ENCODE data around the gene ADPRHL1.

Gene ADPRHL1

DNA sequence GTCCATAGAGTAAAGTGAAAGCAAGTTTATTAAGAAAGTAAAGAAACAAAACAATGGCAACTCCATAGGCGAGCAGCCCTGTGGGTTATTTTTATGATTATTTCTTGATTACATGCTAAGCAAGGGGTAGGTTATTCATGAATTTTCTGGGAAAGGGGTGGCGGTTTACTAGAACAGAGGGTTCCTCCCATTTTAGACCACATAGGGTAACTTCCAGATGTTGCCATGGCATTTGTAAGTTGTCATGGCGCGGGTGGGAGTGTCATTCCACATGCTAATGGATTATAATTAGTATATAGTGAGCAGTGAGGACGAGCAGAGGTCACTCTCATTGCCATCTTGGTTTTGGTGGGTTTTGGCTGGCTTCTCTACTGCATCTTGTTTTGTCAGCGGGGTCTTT lies 45.6 kb upstream of the ADPRHL1 start:
- no peak overlapping the region for H3K27ac ChIP-seq (ENCODE audit: poor library complexity, severe bottlenecking)

GRCh38 chr13:113497217-113497616 lies 43.9 kb upstream of the ADPRHL1 start:
- no peak for ATAC-seq (ENCODE audit: low read depth)
- Histone ChIP-seq H3K4me1 (ENCODE audit: insufficient read depth, poor library complexity, severe bottlenecking) (peaks cover 34% of the 10 kb centered on the region), H3K27me3 (ENCODE audit: insufficient read depth, poor library complexity, severe bottlenecking) (no peaks in the 10 kb centered on the region), H3K9me3 (ENCODE audit: severe bottlenecking) (no peaks in the 10 kb centered on the region), H3K4me3 (ENCODE audit: severe bottlenecking) (no peak overlapping the region), H3K27ac (ENCODE audit: poor library complexity, severe bottlenecking) (no peak overlapping the region), H3K36me3 (ENCODE audit: low read depth) (peaks cover 92% of the 10 kb centered on the region)
- no peak for DNase-seq (ENCODE audit: low spot score)
- no peak for TF ChIP-seq CTCF (IDR thresholded peaks at IDR 0.05; ENCODE audit: poor library complexity, severe bottlenecking)

More for the DNA sequence above, 45.6 kb upstream of the ADPRHL1 start:
- TF ChIP-seq CTCF (IDR thresholded peaks at IDR 0.05; ENCODE audit: poor library complexity, severe bottlenecking), result no peak
- no peak for DNase-seq (ENCODE audit: low spot score)
- Histone ChIP-seq H3K27me3 (ENCODE audit: insufficient read depth, poor library complexity, severe bottlenecking) (no peaks in the 10 kb centered on the region), H3K9me3 (ENCODE audit: severe bottlenecking) (no peaks in the 10 kb centered on the region), H3K4me1 (ENCODE audit: insufficient read depth, poor library complexity, severe bottlenecking) (peaks cover 19% of the 10 kb centered on the region), H3K4me3 (ENCODE audit: severe bottlenecking) (no peak overlapping the region), H3K36me3 (ENCODE audit: low read depth) (peaks cover 97% of the 10 kb centered on the region)
- ATAC-seq (ENCODE audit: low read depth), result no peak

DNA sequence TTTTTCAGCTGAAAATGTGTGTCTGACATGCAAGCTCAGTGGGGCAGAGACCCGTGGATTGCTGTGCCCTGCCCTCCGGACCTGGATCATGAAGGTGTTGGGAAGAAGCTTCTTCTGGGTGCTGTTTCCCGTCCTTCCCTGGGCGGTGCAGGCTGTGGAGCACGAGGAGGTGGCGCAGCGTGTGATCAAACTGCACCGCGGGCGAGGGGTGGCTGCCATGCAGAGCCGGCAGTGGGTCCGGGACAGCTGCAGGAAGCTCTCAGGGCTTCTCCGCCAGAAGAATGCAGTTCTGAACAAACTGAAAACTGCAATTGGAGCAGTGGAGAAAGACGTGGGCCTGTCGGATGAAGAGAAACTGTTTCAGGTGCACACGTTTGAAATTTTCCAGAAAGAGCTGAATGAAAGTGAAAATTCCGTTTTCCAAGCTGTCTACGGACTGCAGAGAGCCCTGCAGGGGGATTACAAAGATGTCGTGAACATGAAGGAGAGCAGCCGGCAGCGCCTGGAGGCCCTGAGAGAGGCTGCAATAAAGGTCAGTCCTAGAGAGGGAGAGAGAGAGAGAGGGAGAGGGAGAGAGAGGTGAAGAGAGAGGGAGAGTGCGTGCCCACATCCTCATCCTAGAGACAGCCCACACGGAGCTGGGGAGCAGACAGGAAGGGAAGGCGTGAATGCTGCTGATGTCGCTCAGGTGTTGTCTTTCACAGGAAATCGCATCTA lies 42.4 kb upstream of the ADPRHL1 start:
- H3K36me3 ChIP-seq (ENCODE audit: low read depth), result peaks cover 79% of the 10 kb centered on the region

DNA sequence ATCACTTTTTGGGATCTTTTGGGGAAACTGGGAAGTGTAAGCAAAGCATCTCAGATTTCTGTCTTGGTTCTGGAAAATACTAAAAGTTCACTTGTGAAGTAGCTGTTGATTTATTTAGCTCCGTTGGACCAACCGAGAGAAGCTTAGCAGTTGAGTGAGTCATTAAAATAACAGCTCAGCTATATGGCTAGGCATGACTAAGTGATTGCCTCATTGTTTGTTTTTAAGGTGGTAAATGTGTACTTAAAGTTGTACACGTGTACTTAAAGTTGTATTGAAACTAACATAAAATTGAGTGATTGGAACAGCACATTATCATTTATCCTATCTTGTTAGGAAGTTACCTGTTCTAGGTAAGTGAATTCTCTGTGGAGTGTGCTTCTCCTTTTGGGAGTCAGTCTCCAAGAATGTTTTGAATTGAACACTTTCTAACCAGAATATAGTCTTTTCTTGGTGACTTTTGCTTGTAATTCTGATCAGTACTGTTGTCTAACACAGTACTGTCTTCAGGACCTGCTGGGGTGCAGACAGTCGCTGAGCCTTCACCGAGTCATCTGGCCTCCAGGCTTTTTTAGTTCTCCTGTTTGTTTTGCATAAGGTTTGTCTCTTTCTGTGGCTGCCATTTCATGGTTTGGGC lies 40.1 kb upstream of the ADPRHL1 start:
- H3K4me1 ChIP-seq (ENCODE audit: insufficient read depth, poor library complexity, severe bottlenecking), result peaks cover 40% of the 10 kb centered on the region
- ATAC-seq (ENCODE audit: low read depth), result peak; percentile 45
- no peaks in the 10 kb centered on the region for H3K27me3 ChIP-seq (ENCODE audit: insufficient read depth, poor library complexity, severe bottlenecking)
- TF ChIP-seq CTCF (IDR thresholded peaks at IDR 0.05; ENCODE audit: poor library complexity, severe bottlenecking), result no peak
- H3K27ac ChIP-seq (ENCODE audit: poor library complexity, severe bottlenecking), result peak overlapping the region; percentile 72
- peaks cover 57% of the 10 kb centered on the region for H3K36me3 ChIP-seq (ENCODE audit: low read depth)
- no peak for DNase-seq (ENCODE audit: low spot score)
- peak overlapping the region; percentile 4 for H3K4me3 ChIP-seq (ENCODE audit: severe bottlenecking)
- H3K9me3 ChIP-seq (ENCODE audit: severe bottlenecking), result no peaks in the 10 kb centered on the region

More for the DNA sequence above, 42.4 kb upstream of the ADPRHL1 start:
- no peak for DNase-seq (ENCODE audit: low spot score)
- H3K27me3 ChIP-seq (ENCODE audit: insufficient read depth, poor library complexity, severe bottlenecking), result no peaks in the 10 kb centered on the region
- no peak for TF ChIP-seq CTCF (IDR thresholded peaks at IDR 0.05; ENCODE audit: poor library complexity, severe bottlenecking)
- H3K9me3 ChIP-seq (ENCODE audit: severe bottlenecking), result no peaks in the 10 kb centered on the region
- peaks cover 37% of the 10 kb centered on the region for H3K4me1 ChIP-seq (ENCODE audit: insufficient read depth, poor library complexity, severe bottlenecking)
- H3K27ac ChIP-seq (ENCODE audit: poor library complexity, severe bottlenecking), result peak overlapping the region; percentile 4
- H3K4me3 ChIP-seq (ENCODE audit: severe bottlenecking), result no peak overlapping the region
- peak; percentile 18; the same call in 1 of the 3 replicates for ATAC-seq (ENCODE audit: low read depth)

DNA sequence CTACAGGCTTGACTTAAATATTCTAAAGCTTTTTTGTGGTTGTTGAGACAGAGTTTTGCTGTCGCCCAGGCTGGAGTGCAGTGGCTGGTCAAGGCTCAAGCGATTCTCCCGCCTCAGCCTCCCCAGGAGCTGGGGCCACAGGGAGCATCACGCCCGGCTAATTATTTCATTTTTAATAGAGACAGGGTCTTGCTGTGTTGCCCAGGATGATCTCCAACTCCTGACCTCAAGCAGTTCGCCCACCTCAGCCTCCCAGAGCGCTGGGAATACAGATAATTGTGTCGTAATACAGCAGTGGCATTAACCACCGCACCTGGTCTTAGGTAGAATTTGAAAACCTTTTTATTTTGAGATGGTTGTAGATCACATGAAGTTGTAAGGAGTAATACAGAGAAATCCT lies 38.7 kb upstream of the ADPRHL1 start:
- Histone ChIP-seq H3K27ac (ENCODE audit: poor library complexity, severe bottlenecking) (peak overlapping the region; percentile 72), H3K27me3 (ENCODE audit: insufficient read depth, poor library complexity, severe bottlenecking) (no peaks in the 10 kb centered on the region), H3K4me3 (ENCODE audit: severe bottlenecking) (peak overlapping the region; percentile 87), H3K9me3 (ENCODE audit: severe bottlenecking) (no peaks in the 10 kb centered on the region), H3K36me3 (ENCODE audit: low read depth) (peaks cover 46% of the 10 kb centered on the region), H3K4me1 (ENCODE audit: insufficient read depth, poor library complexity, severe bottlenecking) (peaks cover 40% of the 10 kb centered on the region)
- DNase-seq (ENCODE audit: low spot score) (no peak), ATAC-seq (ENCODE audit: low read depth) (no peak)
- TF ChIP-seq CTCF (IDR thresholded peaks at IDR 0.05; ENCODE audit: poor library complexity, severe bottlenecking), result no peak
